22Rv1 (cell line): ENCODE measurements around the gene MBNL2.

ENCODE experiments used
- H3K27ac ChIP-seq: fragments of 450-650 bp; 2 replicates; pipeline ENCODE4 v1.5.1; 2017
- ZFX ChIP-seq: fragments of 450-650 bp; IDR thresholded peaks from 2 replicates; pipeline ENCODE4 v1.6.1; 2017; ENCODE audit warnings: antibody characterized with exemption, borderline replicate concordance
- TF ChIP-seq, protein P1 (sequence below): fragments of 450-650 bp; IDR thresholded peaks from 2 replicates; pipeline ENCODE4 v1.5.1; 2017; ENCODE audit warnings: mild to moderate bottlenecking

MBNL2 gene

DNA sequence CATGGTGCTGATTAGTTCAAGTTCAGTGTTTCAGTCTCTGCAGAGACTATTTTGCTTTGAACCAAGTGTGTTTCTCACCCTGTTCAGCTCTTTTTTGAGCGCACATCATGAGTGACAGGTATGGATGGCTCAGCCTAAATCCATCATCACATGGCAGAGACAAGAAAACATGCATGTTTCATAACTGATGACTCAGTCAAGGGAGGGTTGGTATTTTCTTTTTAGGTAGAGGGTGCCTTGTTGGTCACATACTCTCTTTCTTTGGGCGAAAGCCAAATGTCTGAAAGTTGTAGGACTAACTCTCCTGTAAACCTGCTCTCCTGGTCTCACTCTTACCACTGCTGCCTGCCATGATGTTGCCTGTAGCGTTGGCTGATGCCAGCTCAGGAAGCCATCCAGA, 163.7 kb downstream of the MBNL2 start:
- TF ChIP-seq, protein P1, sequence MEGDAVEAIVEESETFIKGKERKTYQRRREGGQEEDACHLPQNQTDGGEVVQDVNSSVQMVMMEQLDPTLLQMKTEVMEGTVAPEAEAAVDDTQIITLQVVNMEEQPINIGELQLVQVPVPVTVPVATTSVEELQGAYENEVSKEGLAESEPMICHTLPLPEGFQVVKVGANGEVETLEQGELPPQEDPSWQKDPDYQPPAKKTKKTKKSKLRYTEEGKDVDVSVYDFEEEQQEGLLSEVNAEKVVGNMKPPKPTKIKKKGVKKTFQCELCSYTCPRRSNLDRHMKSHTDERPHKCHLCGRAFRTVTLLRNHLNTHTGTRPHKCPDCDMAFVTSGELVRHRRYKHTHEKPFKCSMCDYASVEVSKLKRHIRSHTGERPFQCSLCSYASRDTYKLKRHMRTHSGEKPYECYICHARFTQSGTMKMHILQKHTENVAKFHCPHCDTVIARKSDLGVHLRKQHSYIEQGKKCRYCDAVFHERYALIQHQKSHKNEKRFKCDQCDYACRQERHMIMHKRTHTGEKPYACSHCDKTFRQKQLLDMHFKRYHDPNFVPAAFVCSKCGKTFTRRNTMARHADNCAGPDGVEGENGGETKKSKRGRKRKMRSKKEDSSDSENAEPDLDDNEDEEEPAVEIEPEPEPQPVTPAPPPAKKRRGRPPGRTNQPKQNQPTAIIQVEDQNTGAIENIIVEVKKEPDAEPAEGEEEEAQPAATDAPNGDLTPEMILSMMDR = no peak
- TF ChIP-seq ZFX = no peak

DNA sequence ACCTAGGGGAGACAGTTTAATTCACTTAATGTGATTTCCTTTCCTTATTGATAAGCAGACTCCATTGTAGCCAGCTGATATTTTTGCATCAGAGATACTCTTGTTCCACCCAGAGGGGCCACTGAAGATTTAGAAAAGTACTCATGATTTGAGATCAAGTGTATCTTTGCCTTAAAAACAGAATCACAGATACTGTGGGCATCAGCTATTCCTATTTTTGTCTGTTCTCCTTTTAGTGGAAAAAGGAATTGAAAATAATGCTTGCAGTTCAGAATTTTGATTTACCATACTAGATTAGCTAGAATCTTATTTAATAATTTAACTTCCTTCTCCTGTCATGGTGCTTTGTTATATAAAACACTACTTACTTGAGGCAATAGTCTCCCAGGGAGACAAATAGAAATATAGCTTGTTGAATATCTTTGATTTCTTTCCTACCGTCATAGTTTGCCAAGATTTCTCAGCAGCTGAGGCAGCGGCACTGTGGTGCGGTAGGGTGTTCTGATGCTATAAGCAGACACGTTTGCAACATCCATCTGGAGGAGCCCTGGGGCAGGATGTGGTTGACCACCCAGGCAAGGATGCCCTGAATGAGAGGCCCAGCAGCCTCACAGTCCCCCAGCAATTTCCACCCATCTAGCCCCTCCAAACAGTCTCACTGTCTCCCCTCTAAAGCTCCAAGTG, 164.8 kb downstream of the MBNL2 start:
- H3K27ac ChIP-seq = no peak overlapping the region
- TF ChIP-seq ZFX = no peak
- TF ChIP-seq, protein P1 = no peak

More for the DNA sequence above, 163.7 kb downstream of the MBNL2 start:
- H3K27ac ChIP-seq = no peak overlapping the region

DNA sequence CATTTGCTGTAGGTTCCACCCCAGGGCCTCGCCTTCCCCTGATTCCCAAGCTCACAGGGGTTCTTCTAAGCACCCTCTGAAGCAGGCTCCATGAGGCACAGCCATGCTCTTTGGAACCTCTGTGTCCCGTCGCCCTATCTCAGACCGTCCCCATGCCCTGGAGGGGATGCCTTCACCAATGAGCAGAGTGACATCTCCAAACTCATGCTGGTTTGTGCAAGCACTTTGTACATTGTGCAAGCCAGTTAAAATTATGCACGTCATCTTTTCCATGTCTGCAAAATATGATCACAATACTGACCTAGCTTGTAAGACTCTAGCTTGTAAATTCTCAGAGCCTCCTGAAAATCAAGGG, 165.3 kb downstream of the MBNL2 start:
- no peak overlapping the region for H3K27ac ChIP-seq
- TF ChIP-seq, protein P1 = no peak
- no peak for TF ChIP-seq ZFX

DNA sequence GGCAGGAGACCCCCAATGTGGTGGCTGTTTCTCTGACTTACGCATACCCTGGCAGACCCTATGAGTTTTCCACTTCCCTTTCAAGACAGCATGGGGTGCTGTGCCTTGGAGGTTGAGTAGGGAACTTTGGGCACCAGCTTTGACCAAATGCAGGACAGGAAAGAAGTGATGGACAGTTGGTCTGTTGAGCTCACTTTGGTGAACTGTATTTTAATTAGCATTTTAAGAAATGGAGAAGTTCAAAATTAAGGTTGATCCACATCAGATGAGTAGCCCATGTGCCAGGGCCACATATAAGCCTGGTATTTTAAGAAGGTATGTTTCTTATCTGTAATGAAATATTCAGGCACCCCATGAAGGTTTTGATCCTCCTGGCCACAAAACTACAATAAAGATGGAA, 165.8 kb downstream of the MBNL2 start:
- no peak for TF ChIP-seq ZFX
- TF ChIP-seq, protein P1 = no peak
- H3K27ac ChIP-seq = no peak overlapping the region

DNA sequence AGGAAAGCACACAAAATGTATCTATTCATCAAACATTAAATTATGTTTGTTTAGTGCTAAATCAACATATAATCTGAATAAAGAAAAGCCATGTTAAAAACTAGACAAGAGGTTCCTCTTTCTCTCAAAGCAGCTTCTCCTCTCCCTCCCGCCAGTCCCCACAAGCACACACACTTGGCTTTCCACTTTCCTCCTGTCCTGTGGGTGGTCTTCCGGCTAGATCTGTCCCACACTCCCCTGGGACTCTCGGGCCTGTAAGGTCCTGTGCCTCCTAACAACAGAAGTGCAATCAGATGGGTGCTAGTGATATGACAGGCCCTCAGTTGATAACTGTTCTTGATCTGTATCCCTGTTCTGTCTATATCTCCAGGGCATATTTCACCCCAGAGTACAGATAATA, 166.2 kb downstream of the MBNL2 start:
- H3K27ac ChIP-seq = no peak overlapping the region
- TF ChIP-seq ZFX = no peak
- TF ChIP-seq, protein P1 = no peak

DNA sequence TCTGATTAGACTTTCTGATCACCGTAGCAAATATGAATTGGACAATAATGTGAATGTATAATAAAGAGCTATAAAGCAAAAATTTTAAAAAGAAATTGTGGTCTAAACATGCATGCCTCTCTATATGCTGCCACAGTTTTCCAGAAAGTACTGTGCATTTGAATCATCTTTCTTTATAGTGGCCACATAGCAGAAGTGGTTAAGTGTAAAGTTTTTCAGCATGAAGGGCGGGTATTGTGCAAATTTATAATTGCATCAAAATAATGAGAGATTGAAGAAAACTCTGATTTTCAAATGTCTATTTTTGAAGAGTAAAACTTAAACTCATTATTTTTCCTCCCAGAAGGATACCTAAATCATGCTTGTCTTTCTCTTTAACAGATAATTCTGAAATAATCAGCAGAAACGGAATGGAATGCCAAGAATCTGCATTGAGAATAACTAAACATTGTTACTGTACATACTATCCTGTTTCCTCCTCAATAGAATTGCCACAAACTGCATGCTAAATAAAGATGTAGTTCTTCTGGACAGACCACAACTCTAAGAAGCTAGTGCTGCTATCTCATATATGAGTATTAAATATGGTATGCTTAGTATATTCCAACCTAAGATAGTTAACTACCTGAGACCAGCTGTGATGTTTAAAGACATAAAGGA, 168.9 kb downstream of the MBNL2 start:
- TF ChIP-seq, protein P1 = no peak
- TF ChIP-seq ZFX = no peak
- no peak overlapping the region for H3K27ac ChIP-seq

DNA sequence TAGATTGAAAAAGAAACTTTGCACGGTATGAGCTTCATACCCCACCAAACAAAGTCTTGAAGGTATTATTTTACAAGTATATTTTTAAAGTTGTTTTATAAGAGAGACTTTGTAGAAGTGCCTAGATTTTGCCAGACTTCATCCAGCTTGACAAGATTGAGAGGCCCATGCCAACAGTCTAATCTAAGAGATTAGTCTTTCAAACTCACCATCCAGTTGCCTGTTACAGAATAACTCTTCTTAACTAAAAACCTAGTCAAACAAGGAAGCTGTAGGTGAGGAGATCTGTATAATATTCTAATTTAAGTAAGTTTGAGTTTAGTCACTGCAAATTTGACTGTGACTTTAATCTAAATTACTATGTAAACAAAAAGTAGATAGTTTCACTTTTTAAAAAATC, 169.9 kb downstream of the MBNL2 start:
- no peak overlapping the region for H3K27ac ChIP-seq
- TF ChIP-seq, protein P1 = no peak
- no peak for TF ChIP-seq ZFX
